ENCODE data around the gene PDCL3.

- TF ChIP-seq CTCF (conservative IDR thresholded peaks at IDR 0.05) (peak; percentile 79), EZH2 (IDR thresholded peaks at IDR 0.05; ENCODE audit: low read depth) (no peak)
Measured at GRCh38 chr2:100610381-100610831, 47.6 kb downstream of the PDCL3 start.
